Measurements from ENCODE around the gene PRSS56. TPM values are rescaled to one million over a fixed set of nuclear protein-coding genes. Genes with fewer than 3 reads are reported as not detected.

The PRSS56 gene
- not detected for total RNA-seq
- long read RNA-seq, donor 1, result 0 reads
- long read RNA-seq, donor 2, result 0 reads

DNA sequence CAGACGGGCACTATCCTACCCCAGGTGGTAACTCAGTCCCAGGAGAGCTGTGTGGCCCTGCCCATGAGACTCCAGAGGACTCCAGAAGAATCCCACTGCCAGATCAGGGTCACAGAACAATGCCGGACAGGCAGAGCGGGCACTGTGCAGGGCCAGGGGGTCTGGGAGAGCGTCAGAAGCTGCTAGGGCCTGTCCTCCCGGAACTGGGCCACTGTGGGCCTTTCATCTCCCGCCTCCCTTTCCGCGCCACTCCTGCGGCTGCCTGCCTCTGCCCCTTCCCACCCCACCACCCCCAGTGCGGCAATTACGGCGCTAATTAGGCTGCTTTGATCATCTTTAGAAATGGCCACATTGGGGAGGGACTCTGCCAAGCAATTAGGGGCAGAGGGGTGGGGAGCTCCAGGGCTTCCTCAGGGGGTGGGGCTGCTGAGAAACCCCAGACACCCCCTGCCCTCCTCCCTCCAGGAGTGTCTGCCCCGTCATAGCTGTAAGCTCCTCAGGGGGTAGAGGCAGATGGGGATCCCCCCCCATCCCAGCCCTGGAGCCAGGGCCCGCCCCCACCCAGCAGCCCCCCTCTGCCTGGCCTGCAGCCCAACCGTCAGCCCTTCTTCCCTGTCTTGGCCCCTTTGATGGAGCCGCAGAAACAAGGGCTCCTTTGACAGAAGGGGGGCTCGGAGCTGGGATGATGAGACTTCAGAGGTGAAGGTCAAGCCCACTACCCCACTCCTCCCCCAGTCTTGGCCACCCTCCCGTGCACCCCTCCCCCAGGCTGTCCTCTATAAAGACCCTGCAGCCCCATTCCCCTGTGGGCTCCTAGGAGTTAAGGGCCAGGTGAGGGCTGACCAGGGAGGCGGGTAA, at the start of gene PRSS56:
Gene PRSS56 (plus strand): TSS at position 808 of the 858 bp plus-strand sequence. CDS start 211 bp downstream, outside the sequence.
- intact Hi-C loops (cut with DNase I), result loop anchor here in 1 of 2 donors (10.0 kb wide), 2 partner anchors 75 to 605 kb away; no protein-coding TSS in a partner anchor
- no peak for DNase-seq (ENCODE audit: low spot score)

DNA sequence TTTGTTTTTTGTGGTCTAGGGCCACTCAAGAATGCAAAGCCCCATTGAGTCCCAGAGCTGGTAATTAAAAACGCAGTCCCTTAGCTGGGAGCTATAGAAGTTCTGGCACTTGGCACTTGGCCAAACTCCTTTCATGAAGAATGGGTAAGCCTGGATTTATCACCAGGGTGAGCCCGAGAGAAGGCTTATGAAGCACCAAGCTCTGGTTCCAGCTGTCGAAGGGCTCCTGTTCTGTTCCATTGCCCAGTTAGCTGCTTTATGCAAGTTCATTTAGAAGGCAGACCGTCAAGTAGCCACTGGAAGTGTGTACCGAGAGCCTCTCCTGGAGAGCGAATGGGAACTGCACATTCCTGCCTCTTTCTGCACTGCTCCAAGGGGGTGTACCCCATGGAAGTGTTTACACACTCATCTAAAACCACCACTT, 46.7 kb upstream of the PRSS56 start:
- no peak for DNase-seq (ENCODE audit: low spot score)
- intact Hi-C loops (cut with DNase I), result no loop called here

DNA sequence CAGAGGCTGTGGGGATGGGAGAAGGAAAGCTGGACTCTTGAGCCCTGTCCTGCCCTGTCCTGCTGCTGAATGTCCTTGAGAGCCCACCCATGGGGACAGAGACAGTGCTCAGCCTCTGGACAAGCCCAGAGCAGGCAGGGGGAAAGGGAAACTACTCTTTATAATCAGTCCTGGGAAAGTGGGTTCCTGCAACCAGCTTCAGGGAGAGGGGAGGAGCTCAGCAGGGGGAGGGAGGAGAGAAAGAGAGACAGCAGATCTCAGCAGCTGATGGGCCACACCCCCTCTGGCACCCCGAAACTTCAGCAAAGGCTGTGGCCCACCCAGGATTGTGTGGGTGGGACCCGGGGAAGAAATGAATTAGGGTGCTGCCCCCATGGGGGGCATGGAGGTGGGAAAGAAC, 44.1 kb upstream of the PRSS56 start:
- intact Hi-C loops (cut with DNase I), result no loop called here
- peak; percentile 46 for DNase-seq (ENCODE audit: low spot score)

DNA sequence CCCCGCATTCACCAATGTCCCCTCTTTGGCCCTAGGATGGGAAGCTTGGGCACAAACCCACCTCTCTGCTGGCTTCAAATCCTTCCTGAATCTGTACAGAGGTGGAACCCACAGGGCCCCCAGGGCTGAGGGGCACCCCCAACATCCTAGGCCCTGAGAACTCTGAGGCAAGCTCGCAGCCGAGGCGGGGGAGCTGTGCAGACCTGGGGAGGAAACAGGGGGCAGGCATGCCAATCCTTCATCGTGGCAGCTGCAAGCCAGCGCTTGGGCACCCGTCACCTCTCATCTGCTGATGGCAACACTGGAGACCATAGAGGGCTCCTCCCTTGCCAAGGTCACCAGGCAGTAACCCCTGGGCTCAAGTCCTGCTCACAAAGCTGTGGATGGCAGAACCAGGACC, 43.4 kb upstream of the PRSS56 start:
- intact Hi-C loops (cut with DNase I), result no loop called here
- DNase-seq (ENCODE audit: low spot score), result peak; percentile 74

DNA sequence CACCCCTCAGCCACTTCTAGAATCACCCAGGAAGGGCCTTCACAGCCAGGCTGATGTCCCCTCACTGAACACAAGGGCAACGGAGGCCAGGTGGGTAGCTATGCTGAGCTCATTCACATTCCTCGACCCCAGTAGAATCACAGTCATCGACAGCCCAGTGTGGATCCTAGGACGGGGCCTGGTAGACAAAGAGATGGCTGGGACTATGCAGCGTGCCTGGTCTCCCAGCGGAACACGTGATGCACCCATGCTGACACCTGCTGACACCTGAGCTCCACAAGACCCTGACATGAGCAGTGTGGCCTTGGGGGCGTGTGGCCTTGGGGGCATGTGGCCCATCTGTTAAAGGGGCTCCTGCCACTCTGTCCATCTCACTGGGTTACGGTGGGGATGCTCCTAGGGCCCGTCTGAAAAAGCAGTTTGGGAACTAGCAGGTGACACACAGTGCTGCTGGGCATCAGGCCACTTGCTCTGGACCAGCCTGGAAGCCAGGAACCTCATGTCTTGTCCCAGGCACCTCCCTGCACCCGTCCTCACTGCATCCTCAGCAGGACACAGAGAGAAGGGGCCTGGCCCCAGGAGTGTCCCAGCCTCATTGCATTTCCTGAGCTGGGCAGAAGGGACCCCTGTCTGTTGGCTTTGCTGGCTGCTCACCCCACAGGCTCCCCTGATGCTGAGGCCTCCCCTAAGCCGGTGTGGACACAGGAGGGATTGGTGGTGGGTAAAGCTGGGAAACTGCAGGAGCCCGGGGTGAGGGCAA, 42.3 kb upstream of the PRSS56 start:
- DNase-seq (ENCODE audit: low spot score), result no peak
- intact Hi-C loops (cut with DNase I), result no loop called here

DNA sequence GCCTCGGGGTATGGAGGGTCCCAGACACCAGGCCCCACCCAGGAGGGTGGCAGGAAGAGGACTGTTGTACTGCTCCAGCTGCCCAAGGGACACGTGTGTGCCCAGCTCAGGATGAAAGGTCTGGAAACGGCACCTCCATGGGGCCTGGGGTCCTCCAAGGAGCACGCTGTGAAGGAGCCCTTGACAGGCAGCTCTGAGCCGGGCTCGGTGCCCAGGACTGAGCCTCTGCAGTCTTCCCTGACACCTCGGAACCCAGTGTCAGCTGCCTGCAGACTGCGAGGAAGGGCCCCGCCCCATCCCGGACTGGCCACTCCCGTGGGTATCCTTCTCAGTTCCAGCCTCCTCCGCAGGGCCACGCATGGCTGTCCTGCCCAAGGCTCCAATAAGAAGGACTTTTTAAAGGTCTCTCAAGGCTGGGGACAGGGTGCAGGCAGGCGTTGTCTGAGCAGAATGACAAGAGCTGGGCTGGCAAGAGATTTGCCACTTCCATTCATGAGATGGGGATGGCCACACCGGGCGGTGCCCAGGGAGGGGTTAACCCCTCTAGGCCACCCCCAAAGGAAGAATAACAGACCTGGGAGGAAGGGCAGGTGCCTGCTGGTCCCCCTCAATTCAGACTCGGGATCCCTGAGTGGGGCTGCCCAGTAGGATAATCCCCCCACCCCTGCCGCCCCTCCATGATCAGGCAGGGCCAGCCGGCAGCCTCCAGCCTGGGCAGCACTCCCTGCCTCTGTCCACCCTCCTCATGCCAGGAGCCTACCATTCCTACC, 41.4 kb upstream of the PRSS56 start:
- peak; percentile 75 for DNase-seq (ENCODE audit: low spot score)
- intact Hi-C loops (cut with DNase I), result no loop called here

DNA sequence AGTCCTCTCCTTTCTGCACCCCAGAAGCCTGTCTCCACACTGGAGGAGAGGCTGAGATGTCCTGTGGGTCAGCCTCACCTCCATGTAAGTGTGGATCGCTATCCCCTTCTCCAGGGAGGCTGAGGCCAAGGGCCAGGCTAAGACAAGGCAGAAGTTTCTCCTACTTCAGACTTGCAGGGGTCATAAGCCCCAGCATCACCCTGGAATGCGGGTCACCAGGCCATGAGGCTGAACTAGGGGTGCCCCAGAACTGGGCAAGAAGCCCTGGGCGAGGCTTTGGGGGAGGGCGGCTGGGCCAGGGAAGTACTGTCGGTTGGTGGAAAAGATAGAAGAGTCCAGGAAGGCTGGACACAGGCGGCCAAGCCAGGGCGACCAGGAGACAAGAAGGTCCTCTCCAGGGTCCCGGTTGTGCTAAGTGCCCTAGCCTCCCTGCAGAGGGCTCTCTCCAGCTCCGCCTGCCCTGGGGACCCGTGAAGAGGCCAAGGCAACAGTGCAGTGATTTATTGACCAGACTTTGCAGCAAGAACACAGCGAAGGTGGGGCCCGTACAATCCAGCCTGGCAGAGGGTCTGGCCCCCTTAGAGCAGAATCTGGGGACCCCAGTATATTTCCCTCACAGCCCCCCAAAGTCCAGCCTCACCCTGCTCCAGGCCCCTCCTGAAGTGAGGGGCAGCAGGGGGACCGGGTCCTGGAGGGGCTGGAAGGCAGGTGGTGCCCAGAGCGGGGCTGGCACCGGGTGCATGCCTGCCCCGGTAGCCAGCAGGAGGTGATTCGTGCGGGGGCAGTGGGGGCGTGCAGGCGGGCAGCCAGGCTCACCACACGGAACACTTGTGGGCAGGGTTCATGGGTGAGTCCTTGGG, 40.6 kb upstream of the PRSS56 start:
- DNase-seq (ENCODE audit: low spot score), result peak; percentile 76
- intact Hi-C loops (cut with DNase I), result no loop called here

DNA sequence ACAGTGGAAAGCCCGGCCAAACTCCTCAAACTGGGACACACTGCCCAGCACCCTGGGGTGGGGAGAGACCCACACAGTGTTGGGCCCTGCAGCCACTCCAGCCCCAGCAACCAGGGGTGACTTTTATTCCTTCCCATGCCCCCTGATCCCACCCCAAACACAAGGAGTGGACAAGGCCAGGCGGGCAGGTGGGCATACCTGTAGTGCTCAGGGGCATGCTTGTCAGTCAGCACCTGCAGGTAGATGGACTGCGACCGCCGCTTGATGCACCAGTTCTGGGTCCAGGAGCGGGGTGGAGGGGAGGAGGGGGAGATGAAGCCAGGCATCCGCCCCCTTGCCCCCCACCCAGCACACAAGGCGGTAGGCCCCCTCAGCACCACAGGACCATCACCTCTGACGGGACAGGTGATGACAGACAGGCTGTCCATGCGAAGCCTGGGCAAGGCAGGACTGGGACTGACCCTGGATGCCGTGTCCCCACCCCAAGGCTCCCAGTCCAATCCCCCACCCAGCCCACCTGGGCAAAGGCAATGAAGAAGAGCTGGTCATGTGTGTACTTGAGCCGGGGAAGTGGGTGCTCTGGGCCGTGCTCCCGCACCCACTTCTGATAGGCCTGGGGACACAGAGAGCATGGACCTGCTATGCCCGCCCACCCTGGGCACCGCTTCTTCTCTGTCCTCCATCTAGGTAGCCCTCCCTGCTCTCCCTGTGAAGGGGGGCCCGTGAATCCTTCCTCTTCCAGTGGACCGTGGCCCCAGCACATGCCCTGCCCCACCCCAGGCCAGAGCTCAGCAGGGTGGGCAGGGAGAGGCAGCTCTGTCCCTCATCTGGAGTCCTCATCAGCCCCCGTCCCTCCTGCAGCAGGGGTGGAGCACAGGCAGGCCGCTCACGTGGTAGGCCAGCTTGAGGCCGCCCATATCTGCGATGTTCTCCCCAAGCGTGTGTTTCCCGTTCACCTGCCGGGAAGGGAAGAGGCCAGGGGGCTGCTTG, 39.7 kb upstream of the PRSS56 start:
- DNase-seq (ENCODE audit: low spot score), result no peak
- intact Hi-C loops (cut with DNase I), result no loop called here

DNA sequence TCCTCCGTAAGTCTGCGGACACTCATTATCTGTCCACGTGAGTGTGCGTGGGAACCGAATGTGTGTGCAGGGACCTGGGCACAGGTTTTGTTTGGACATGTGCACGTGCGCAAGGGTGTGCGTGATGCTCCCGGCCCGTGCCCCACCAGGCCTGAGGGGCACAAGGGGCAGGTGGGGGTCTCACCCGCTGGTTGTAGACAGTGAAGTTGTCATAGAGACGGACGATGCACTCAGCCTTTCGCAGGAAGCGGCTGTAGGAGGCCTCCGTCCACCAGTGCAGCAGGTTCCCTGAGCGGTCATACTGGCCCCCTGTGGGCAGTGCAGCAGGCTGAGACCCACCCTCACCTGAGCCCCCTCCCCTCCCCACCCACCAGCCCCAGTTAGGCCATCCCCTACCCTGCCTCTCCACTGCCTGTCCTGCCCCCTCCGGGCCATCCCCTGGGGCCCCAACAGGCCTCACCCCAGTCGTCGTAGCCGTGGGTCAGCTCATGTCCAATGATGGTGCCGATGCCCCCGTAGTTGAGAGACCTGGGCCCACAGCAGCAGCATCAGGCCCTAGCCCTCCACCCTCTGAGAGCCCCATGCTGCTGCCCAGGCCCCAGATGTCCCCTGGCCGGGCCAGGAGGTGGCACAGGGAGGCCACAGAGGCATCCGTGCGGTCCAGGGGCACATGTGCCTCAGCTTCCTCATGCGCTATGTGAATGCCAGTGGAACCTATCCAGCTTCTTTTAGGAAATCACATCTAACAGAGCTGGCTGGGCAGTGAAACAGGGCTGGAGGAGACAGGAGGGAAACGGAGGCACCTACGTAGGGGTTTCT, 38.7 kb upstream of the PRSS56 start:
- intact Hi-C loops (cut with DNase I), result no loop called here
- DNase-seq (ENCODE audit: low spot score), result no peak

DNA sequence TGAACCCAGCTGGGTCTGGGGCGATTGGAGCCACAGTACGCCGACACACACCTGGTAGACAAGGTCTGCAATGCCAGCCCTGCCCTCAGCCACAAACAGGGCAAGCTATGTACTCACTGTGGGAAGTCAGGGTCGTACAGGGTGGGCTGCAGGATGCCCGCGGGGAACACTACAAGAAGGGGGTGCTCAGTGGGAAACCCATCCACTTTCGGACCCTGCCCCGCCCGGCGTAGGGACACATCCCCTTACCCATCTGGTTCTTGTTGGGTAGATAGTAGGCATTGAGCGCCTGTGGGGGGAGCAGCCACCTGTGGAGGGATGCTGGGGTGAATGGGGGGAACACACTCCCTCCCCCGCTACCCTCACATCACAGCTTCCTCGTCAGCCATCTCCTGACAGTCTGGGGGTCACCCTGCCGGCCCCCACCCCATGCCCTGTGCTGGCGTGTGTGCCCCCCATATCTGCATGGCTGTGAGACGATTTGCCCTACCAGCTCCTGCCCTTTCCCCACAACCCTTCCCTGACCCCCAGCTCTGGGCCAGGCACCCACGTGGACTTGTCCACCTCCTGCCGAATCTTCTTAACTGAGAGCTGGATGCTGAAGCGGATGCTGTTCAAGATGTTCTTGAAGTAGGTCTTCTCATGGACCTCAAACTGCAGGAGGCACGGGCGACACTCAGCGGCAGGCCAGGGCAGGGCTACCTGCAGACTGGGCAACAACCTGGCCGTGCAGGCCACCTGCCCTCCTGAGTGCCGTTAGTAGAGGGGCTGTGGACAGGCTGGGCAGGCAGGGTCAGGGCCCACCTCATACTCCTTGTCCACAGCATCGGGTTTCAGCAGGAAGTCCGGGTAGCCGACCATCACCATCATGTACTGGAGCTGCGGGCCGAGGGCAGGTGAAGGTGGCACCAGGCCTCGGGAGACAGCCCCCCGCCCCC, 37.6 kb upstream of the PRSS56 start:
- intact Hi-C loops (cut with DNase I), result no loop called here
- peak; percentile 78 for DNase-seq (ENCODE audit: low spot score)

DNA sequence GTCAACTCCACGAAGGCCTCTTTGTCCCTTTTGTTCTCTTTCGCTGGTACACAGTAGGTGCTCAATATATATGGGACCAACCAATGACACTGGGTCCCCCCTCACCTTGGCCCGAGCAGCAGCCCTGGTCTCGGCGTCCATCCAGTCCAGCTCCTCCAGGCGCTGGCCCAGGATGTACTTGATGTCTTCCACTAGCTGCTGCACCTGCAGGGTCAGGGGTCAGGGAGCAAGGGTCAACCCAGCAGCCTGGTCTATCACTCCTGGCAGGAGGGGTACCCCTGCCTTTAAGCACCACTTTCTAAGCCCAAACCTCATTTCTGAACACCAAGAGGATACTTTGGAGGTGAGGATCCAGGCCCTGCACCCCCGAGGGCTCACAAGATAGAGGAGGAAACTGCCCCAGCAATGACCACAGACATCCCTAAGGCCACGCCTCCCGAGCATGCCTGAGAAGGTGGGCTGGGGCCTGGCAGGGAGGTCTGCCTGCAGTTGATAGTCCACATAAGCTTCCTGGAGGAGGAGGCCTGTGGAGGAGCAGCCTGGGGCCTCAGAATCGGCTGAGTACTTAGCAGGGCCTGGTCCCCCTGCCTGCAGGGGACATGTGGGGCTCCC, 36.8 kb upstream of the PRSS56 start:
- intact Hi-C loops (cut with DNase I), result no loop called here
- peak; percentile 63 for DNase-seq (ENCODE audit: low spot score)

DNA sequence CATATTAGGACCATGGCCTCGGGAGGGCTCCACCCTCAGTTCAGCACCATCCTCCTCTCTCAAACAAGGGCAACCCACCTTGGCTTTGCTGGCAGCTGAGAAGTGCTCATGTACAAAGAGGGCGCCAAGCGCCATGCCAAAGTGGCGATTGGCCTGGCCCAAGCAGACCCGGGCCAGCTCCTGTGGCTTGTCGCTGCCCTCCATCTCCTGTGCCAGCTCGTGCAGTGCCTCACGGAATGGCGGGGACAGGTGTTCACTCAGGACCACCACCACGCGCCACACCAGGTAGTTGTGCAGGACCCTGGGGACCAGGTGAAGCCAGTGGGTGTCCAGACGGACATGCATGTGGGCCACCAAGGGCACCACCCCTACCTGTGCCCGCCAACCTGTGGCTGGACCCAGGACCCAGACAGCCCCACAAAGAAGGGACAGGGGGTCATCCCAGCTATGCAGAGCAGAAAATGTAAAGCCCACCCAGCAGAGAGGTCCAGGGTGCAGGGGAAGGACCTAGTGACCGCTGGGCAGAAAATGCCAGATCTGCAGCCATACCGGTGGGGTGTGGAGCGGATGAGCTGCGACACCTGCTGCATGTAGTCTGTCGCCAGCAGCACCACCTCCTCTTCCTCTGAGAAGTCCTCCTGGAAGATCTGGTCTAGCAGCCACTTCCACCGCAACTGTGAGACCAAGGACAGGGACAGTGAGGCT, 36.1 kb upstream of the PRSS56 start:
- intact Hi-C loops (cut with DNase I), result no loop called here
- DNase-seq (ENCODE audit: low spot score), result peak; percentile 64

DNA sequence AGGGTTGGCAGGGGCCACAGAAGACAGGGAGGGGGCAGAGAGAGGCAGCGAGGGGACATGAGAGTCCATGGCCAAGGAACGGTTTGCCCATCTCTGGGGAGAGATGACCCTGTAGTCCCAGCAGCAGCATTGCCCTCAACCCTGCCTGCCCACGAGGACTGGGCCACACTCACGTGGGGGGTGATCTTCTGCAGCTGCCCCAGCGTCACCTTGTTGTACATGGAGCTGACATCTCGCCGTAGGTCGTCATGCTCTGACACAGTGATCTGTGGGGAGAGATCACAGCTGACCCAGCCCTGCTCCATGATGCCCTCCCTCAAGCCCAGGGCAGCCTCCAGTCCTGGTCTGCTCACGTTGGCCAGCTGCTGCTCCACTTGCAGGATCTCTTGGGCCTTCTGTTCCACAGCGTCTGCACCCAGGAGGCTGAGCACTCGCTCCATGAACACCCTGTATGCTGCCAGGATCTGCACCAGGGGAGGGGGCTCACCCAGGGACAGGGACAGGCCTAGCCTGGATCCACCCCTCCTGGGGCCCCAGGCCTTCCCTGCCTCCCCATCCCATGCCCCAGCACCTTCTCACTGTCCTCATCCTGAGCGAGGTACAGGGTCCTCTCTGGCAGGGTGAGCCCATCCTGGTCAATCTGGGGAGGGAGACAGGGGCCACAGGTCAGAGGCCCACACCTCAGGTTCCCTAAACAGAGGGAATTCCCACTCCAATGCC, 35.4 kb upstream of the PRSS56 start:
- intact Hi-C loops (cut with DNase I), result no loop called here
- no peak for DNase-seq (ENCODE audit: low spot score)

DNA sequence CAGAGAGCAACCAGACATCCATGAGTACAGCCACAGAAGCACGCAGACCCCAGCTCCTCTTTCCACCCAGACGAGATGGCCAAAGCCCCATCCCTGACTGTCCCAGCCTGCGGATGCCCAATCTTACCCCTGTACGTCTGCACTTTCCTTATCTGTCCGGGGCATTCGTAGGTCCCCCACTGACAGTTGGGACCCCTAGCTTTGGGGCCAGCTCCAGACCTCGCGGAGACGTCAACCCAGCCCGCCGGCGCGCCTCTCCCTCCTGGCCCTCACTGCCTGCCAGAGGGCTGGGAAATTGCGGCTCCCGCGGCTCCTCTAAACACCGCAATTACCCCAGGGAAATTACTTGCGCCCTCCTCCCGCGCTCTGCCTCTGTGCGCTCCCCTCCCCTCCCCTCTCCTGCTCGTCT, 34.8 kb upstream of the PRSS56 start:
- no peak for DNase-seq (ENCODE audit: low spot score)
- intact Hi-C loops (cut with DNase I), result no loop called here

All from posterior vena cava (tissue), 2 donors.